ENCODE measurements around the gene LHFPL3. TPM values are rescaled to one million over a fixed set of nuclear protein-coding genes. Genes with fewer than 3 reads are reported as not detected.

Gene LHFPL3
- total RNA-seq, 4 donors from 2014 or later = not detected

DNA sequence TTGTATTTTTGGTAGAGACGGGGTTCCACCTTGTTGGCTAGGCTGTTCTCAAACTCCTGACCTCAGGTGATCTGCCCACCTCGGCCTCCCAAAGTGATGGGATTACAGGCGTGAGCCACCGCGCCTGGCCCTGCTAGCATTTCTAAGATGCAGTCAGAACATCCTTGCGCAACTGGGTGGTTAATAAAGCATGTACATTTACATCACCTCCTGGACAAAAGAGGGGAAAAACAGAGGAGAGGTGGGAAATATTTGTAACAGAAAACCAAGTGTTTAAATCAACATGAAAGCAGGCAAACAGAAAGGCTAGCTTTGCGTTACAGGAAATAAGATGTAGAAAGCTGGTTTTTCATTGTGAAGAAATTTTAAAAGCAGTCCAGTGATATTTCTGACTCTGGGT lies 464.7 kb downstream of the LHFPL3 start:
- Histone ChIP-seq H3K4me1 (no peaks in the 10 kb centered on the region), H3K27me3 (peaks cover 0 to 11% (median 0%) of the 10 kb centered on the region in 4 donors), H3K27ac (no peak overlapping the region), H3K9me3 (no peaks in the 10 kb centered on the region), H3K36me3 (no peaks in the 10 kb centered on the region), H3K4me3 (no peak overlapping the region)
- intact Hi-C loops (cut with DNase I) = no loop called here
- no peak for DNase-seq
- TF ChIP-seq POLR2A (IDR thresholded peaks at IDR 0.05) = no peak
- TF ChIP-seq, protein P1, sequence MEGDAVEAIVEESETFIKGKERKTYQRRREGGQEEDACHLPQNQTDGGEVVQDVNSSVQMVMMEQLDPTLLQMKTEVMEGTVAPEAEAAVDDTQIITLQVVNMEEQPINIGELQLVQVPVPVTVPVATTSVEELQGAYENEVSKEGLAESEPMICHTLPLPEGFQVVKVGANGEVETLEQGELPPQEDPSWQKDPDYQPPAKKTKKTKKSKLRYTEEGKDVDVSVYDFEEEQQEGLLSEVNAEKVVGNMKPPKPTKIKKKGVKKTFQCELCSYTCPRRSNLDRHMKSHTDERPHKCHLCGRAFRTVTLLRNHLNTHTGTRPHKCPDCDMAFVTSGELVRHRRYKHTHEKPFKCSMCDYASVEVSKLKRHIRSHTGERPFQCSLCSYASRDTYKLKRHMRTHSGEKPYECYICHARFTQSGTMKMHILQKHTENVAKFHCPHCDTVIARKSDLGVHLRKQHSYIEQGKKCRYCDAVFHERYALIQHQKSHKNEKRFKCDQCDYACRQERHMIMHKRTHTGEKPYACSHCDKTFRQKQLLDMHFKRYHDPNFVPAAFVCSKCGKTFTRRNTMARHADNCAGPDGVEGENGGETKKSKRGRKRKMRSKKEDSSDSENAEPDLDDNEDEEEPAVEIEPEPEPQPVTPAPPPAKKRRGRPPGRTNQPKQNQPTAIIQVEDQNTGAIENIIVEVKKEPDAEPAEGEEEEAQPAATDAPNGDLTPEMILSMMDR (IDR thresholded peaks at IDR 0.05) = no peak
- WGBS, 2 donors = 81 to 83% methylated on average over 6 to 7 of the region's 7 CpGs

- H3K27me3 ChIP-seq = peaks cover 0 to 11% (median 0%) of the 10 kb centered on the region in 4 donors
- TF ChIP-seq, protein P1 (IDR thresholded peaks at IDR 0.05) = no peak
- no peak for TF ChIP-seq POLR2A (IDR thresholded peaks at IDR 0.05)
- H3K4me3 ChIP-seq = no peak overlapping the region
- no peaks in the 10 kb centered on the region for H3K9me3 ChIP-seq
- no peaks in the 10 kb centered on the region for H3K36me3 ChIP-seq
- intact Hi-C loops (cut with DNase I) = no loop called here
- H3K27ac ChIP-seq = no peak overlapping the region
- H3K4me1 ChIP-seq = no peaks in the 10 kb centered on the region
- no peak for DNase-seq
- 81 to 82% methylated on average over 3 of the region's 3 CpGs for WGBS, 2 donors
Observed at GRCh38 chr7:104794154-104794553, 465.8 kb downstream of the LHFPL3 start.

DNA sequence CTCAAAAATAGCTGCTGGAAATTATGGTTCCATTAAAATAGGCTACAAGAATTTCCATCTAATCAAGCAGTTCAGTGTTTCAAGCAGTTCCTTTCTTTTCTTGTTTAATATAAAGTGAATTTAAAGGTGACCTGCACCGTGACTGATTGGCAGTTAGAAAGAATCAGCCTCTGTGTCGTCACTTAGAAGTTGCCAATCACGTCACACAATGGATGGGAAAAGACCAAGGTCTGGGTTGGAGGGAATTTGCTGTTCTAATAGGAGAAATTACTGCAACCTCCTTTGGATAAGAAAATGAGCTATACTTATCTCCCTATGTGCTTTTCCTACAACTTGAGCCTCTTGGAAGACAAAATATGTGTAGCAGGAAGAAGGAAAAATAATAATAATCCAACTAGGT lies 466.2 kb downstream of the LHFPL3 start:
- no peak for DNase-seq
- no peaks in the 10 kb centered on the region for H3K9me3 ChIP-seq
- TF ChIP-seq, protein P1 (IDR thresholded peaks at IDR 0.05) = no peak
- no peak for TF ChIP-seq POLR2A (IDR thresholded peaks at IDR 0.05)
- no peaks in the 10 kb centered on the region for H3K36me3 ChIP-seq
- no peak overlapping the region for H3K4me3 ChIP-seq
- H3K4me1 ChIP-seq = no peaks in the 10 kb centered on the region
- intact Hi-C loops (cut with DNase I) = no loop called here
- no peak overlapping the region for H3K27ac ChIP-seq
- H3K27me3 ChIP-seq = peaks cover 0 to 11% (median 0%) of the 10 kb centered on the region in 4 donors
- WGBS, 2 donors = 43 to 64% methylated on average over 3 of the region's 3 CpGs

GRCh38 chr7:104795086-104795485 lies 466.7 kb downstream of the LHFPL3 start:
- peaks cover 0 to 7% (median 0%) of the 10 kb centered on the region in 4 donors for H3K27me3 ChIP-seq
- H3K27ac ChIP-seq = no peak overlapping the region
- H3K36me3 ChIP-seq = no peaks in the 10 kb centered on the region
- H3K4me3 ChIP-seq = no peak overlapping the region
- TF ChIP-seq, protein P1 (IDR thresholded peaks at IDR 0.05) = no peak
- no peak for TF ChIP-seq POLR2A (IDR thresholded peaks at IDR 0.05)
- DNase-seq = no peak
- intact Hi-C loops (cut with DNase I) = no loop called here
- 70% methylated on average over 7 of the region's 7 CpGs for WGBS, 2 donors
- H3K4me1 ChIP-seq = no peaks in the 10 kb centered on the region
- H3K9me3 ChIP-seq = no peaks in the 10 kb centered on the region

DNA sequence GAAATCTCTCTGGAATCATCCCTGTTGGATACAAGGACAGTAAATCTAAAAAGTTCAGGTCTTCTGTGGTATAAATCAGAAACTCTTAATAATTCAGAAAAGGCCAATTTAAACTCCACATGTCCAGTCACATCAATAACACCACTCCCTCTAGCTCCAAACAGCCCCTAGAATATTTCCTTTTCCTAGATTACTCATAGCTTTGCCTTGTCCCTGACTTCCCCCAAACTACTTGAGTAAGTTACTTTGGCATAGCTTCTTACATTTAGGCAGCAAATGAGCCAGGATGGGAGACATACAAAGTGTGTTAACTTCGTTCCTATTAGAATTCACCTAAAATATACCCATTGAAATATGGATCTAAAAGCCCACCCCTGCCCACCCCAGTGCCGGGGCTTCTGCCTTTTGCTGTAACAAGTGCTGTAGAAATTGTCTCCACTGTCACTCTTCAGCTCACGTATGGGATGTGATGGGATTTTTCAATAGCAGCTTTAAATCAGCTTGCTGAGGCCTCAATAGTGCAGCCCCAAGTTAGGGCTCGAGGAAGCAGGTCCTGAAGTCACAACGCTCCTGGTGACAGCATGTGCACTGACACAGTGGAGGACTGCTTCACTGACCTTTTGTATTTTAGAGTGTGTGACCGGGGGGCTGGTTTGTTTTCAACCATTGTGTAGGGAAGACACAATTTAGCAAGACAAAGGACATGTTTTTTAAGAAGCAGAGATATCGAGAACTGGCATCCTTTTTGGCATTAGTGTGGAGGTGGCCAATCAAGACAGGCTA lies 467.4 kb downstream of the LHFPL3 start:
- no peaks in the 10 kb centered on the region for H3K4me1 ChIP-seq
- H3K4me3 ChIP-seq = no peak overlapping the region
- H3K27ac ChIP-seq = no peak overlapping the region
- DNase-seq = no peak
- H3K9me3 ChIP-seq = no peaks in the 10 kb centered on the region
- H3K36me3 ChIP-seq = no peaks in the 10 kb centered on the region
- no peak for TF ChIP-seq POLR2A (IDR thresholded peaks at IDR 0.05)
- TF ChIP-seq, protein P1 (IDR thresholded peaks at IDR 0.05) = no peak
- intact Hi-C loops (cut with DNase I) = no loop called here
- 58 to 77% methylated on average over 7 of the region's 7 CpGs for WGBS, 2 donors
- H3K27me3 ChIP-seq = peaks cover 0 to 3% (median 0%) of the 10 kb centered on the region in 4 donors

All from esophagus squamous epithelium (tissue), 5 donors.